HG03135 (cell line): ENCODE measurements around the gene ITSN2.

Experiments
- ATAC-seq: cut with Tn5 transposase; IDR thresholded peaks from one replicate; pipeline ENCODE4 v1.9.1; 2021; ENCODE audit warnings: mild to moderate bottlenecking, moderate library complexity; ENCODE audit not compliant: unreplicated experiment

ITSN2 gene

GRCh38 chr2:24190503-24190902 lies 169.8 kb downstream of the ITSN2 start:
- ATAC-seq, result no peak

- no peak for ATAC-seq
Measured at GRCh38 chr2:24189551-24189950, 170.8 kb downstream of the ITSN2 start.

GRCh38 chr2:24183366-24184069 lies 176.8 kb downstream of the ITSN2 start:
- ATAC-seq, result no peak

GRCh38 chr2:24182507-24182906 lies 177.8 kb downstream of the ITSN2 start:
- ATAC-seq, result no peak

GRCh38 chr2:24181849-24182248 lies 178.5 kb downstream of the ITSN2 start:
- ATAC-seq, result no peak

GRCh38 chr2:24179683-24180082 lies 180.7 kb downstream of the ITSN2 start:
- ATAC-seq, result no peak

GRCh38 chr2:24176326-24176725 lies 184.0 kb downstream of the ITSN2 start:
- no peak for ATAC-seq

GRCh38 chr2:24175631-24176187 lies 184.6 kb downstream of the ITSN2 start:
- ATAC-seq, result no peak

GRCh38 chr2:24174851-24175277 lies 185.5 kb downstream of the ITSN2 start, which contains the start of gene FAM228A:
Gene FAM228A (plus strand): TSS chr2:24175053. CDS start chr2:24175481, 428 bp downstream.
- no peak for ATAC-seq

- ATAC-seq, result no peak
Measured at GRCh38 chr2:24169023-24169422, 191.3 kb downstream of the ITSN2 start.

- ATAC-seq, result peak; percentile 75
Measured at GRCh38 chr2:24164416-24164973, 195.8 kb downstream of the ITSN2 start.

GRCh38 chr2:24163601-24164000 lies 196.7 kb downstream of the ITSN2 start:
- no peak for ATAC-seq

- ATAC-seq, result no peak
Measured at GRCh38 chr2:24163186-24163585, 197.2 kb downstream of the ITSN2 start.

GRCh38 chr2:24162494-24162893 lies 197.8 kb downstream of the ITSN2 start:
- ATAC-seq, result no peak

- no peak for ATAC-seq
Measured at GRCh38 chr2:24160761-24161160, 199.6 kb downstream of the ITSN2 start.

GRCh38 chr2:24159708-24160107 lies 200.6 kb downstream of the ITSN2 start:
- no peak for ATAC-seq

- no peak for ATAC-seq
Measured at GRCh38 chr2:24158131-24158530, 202.2 kb downstream of the ITSN2 start.

- ATAC-seq, result no peak
Measured at GRCh38 chr2:24153478-24153877, 206.9 kb downstream of the ITSN2 start.
